ENCODE results near the gene ASB1. TPM values are rescaled to one million over a fixed set of nuclear protein-coding genes. Genes with fewer than 3 reads are reported as not detected.
A peak's percentile ranks its signal among the peaks of the same experiment; 100 is the strongest.

ASB1 gene
- total RNA-seq, 1 donor from 2014 or later = 8.5 TPM

DNA sequence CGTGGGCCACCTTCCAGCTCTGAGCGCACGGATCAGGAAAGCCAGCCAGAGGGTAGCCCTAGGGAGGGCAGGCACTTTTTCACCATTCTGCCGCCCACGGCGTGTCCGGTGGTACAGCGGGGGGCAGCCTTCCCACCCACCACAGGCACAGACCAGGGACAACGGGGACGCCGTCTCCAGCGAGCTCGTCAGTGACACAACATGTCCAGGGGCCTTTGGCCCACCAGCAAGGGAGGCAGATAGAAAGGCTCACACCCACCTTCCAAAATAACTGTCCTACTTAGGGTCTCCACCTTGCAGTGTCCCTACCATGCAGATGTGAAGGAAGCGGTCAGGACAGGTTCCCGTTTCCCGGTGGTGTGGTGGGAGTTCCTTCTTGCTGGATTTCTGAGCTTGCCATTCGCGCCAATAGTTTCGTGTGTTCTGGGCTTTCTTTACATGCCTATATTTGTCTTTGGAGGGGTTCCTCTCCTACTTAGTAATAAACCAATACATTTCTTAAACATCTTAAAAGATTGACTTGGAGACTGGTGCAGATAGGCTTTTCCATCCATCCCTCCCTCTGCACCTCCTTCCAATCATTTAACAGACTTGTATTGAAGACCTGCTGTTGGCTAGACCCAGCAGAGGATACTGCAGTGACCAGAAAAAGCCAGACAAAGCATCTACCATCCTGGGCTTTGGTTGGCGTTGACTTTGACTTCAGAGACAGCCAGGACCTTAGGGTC lies 872 bp downstream of the ASB1 start:
- peaks cover 15% of the 10 kb centered on the region for H3K27me3 Mint-ChIP-seq (ENCODE audit: unreplicated experiment)
- H3K36me3 Mint-ChIP-seq (ENCODE audit: low read depth, unreplicated experiment) = peaks cover 15% of the 10 kb centered on the region
- H3K4me3 Mint-ChIP-seq (ENCODE audit: unreplicated experiment) = peak overlapping the region; percentile 94
- H3K9me3 Mint-ChIP-seq (ENCODE audit: unreplicated experiment) = peaks cover 5% of the 10 kb centered on the region
- H3K4me1 Mint-ChIP-seq (ENCODE audit: unreplicated experiment) = peaks cover 16% of the 10 kb centered on the region
- DNase-seq (ENCODE audit: low spot score) = no peak
- H3K27ac Mint-ChIP-seq (ENCODE audit: unreplicated experiment) = peak overlapping the region; percentile 32
- TF ChIP-seq, protein P1, sequence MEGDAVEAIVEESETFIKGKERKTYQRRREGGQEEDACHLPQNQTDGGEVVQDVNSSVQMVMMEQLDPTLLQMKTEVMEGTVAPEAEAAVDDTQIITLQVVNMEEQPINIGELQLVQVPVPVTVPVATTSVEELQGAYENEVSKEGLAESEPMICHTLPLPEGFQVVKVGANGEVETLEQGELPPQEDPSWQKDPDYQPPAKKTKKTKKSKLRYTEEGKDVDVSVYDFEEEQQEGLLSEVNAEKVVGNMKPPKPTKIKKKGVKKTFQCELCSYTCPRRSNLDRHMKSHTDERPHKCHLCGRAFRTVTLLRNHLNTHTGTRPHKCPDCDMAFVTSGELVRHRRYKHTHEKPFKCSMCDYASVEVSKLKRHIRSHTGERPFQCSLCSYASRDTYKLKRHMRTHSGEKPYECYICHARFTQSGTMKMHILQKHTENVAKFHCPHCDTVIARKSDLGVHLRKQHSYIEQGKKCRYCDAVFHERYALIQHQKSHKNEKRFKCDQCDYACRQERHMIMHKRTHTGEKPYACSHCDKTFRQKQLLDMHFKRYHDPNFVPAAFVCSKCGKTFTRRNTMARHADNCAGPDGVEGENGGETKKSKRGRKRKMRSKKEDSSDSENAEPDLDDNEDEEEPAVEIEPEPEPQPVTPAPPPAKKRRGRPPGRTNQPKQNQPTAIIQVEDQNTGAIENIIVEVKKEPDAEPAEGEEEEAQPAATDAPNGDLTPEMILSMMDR (IDR thresholded peaks at IDR 0.05; ENCODE audit: unreplicated experiment) = no peak

DNA sequence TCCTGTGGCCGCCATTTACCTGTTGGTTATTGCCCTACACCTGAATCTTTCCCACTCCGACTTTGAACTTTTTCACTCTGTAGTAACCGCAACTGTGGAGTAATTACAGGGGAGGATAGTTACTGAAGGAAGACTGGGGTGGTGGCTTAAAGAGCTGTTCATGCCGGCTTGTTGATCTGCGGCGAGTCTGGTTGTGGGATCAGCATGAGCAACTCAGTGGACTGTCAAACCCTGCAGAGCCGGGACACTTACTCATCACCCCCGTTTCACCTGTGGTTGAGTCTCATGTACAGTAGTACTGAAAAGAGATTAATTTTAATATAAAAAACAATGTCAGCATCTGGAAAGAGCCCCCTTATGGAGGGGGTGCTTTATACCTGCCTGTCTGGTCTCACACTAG lies 2.1 kb downstream of the ASB1 start:
- Mint-ChIP-seq H3K27me3 (ENCODE audit: unreplicated experiment) (peaks cover 18% of the 10 kb centered on the region), H3K36me3 (ENCODE audit: low read depth, unreplicated experiment) (peaks cover 19% of the 10 kb centered on the region), H3K9me3 (ENCODE audit: unreplicated experiment) (peaks cover 5% of the 10 kb centered on the region), H3K27ac (ENCODE audit: unreplicated experiment) (no peak overlapping the region), H3K4me1 (ENCODE audit: unreplicated experiment) (peaks cover 16% of the 10 kb centered on the region), H3K4me3 (ENCODE audit: unreplicated experiment) (no peak overlapping the region)
- no peak for DNase-seq (ENCODE audit: low spot score)
- TF ChIP-seq, protein P1 (IDR thresholded peaks at IDR 0.05; ENCODE audit: unreplicated experiment) = no peak

DNA sequence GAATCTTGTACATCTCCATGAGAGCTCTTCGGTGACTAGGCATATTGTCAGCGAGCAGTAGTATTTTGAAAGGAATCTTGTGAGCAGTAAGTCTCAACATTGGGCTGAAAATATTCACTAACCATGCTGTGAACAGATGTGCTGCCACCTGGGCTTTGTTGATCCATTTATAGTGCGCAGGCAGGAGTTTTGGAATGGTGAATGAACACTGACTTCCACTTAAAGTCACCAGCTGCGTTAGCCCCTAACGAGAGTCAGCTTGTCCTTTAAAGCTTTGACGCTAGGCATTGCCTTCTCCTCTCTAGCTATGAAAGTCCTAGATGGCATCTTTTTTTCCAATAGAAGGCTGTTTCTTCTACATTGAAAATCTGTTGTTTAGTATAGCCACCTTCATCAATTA lies 4.1 kb downstream of the ASB1 start:
- H3K4me1 Mint-ChIP-seq (ENCODE audit: unreplicated experiment) = peaks cover 12% of the 10 kb centered on the region
- peak overlapping the region; percentile 31 for H3K4me3 Mint-ChIP-seq (ENCODE audit: unreplicated experiment)
- no peak overlapping the region for H3K27ac Mint-ChIP-seq (ENCODE audit: unreplicated experiment)
- H3K9me3 Mint-ChIP-seq (ENCODE audit: unreplicated experiment) = peaks cover 5% of the 10 kb centered on the region
- no peak for DNase-seq (ENCODE audit: low spot score)
- H3K27me3 Mint-ChIP-seq (ENCODE audit: unreplicated experiment) = peaks cover 18% of the 10 kb centered on the region
- H3K36me3 Mint-ChIP-seq (ENCODE audit: low read depth, unreplicated experiment) = peaks cover 26% of the 10 kb centered on the region
- TF ChIP-seq, protein P1 (IDR thresholded peaks at IDR 0.05; ENCODE audit: unreplicated experiment) = no peak

DNA sequence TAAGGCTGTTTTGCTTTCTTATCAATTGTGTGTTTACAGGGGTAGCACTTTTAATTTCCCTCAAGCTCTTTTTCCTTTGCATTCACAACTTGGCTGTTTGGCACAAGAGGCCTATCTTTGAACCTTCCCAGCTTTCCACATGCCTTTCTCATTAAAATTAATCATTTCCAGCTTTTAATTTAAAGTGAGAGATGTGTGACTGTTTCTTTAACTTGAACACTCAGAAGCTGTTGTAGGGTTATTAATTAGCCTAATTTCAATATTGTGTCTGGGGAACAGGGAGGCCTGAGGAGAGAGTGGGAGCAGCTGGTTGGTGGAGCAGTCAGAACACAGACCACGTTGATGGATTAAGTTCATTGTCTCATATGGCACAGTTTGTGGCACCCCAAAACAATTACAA lies 4.7 kb downstream of the ASB1 start:
- Mint-ChIP-seq H3K27ac (ENCODE audit: unreplicated experiment) (no peak overlapping the region), H3K4me1 (ENCODE audit: unreplicated experiment) (peaks cover 8% of the 10 kb centered on the region), H3K4me3 (ENCODE audit: unreplicated experiment) (peak overlapping the region; percentile 25)

More for the DNA sequence above, 4.7 kb downstream of the ASB1 start:
- Mint-ChIP-seq H3K36me3 (ENCODE audit: low read depth, unreplicated experiment) (peaks cover 30% of the 10 kb centered on the region), H3K9me3 (ENCODE audit: unreplicated experiment) (peaks cover 5% of the 10 kb centered on the region), H3K27me3 (ENCODE audit: unreplicated experiment) (peaks cover 14% of the 10 kb centered on the region)
- no peak for DNase-seq (ENCODE audit: low spot score)
- TF ChIP-seq, protein P1 (IDR thresholded peaks at IDR 0.05; ENCODE audit: unreplicated experiment) = no peak
